MM.1S (cell line): ENCODE results near the gene ACKR2.

Experiments used
- EZH2phosphoT487 ChIP-seq: fragments of 300-600 bp; sonication (generic); IDR thresholded peaks from 2 replicates; pipeline ENCODE4 v1.6.1; 2018; ENCODE audit warnings: antibody characterized with exemption, low read length
- TF ChIP-seq, protein P1 (sequence below): fragments of 300-600 bp; sonication (generic); IDR thresholded peaks from 2 replicates; pipeline ENCODE4 v1.5.1; 2016; ENCODE audit warnings: antibody characterized with exemption, low read length, mixed read lengths

DNA sequence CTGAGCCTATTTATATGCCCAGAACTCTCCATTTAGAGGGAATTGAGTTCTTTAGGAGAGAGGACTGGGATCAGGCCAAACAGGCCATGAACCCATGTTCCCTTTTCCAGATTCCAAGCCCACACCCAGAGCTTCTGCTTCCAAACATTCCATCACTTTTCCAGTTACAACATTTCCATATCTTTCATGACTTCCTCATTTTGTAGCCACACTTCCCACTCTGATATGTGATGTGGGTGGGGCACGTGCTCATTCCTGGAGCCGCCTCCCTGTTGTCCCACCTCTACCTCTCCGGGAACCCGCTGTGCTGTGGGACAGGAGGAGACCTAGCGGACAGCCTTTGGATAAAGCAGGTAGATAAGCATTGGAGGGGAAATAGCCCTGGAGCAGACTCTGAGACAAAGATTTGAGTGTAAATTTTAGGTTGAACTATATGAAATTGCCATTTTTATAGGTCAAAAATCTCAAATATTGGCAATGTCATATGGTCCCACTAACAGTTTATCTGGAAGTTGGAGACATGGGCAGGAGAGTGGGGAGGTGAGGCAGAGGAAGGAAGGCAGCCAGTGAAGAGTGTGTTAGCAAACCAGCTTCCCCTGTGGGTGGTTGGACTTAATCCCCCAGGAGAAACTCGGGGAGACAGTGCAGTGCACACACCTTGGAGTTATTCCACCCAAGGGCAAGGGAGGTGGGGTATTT lies 34.6 kb downstream of the ACKR2 start:
- TF ChIP-seq, protein P1, sequence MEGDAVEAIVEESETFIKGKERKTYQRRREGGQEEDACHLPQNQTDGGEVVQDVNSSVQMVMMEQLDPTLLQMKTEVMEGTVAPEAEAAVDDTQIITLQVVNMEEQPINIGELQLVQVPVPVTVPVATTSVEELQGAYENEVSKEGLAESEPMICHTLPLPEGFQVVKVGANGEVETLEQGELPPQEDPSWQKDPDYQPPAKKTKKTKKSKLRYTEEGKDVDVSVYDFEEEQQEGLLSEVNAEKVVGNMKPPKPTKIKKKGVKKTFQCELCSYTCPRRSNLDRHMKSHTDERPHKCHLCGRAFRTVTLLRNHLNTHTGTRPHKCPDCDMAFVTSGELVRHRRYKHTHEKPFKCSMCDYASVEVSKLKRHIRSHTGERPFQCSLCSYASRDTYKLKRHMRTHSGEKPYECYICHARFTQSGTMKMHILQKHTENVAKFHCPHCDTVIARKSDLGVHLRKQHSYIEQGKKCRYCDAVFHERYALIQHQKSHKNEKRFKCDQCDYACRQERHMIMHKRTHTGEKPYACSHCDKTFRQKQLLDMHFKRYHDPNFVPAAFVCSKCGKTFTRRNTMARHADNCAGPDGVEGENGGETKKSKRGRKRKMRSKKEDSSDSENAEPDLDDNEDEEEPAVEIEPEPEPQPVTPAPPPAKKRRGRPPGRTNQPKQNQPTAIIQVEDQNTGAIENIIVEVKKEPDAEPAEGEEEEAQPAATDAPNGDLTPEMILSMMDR: no peak
- TF ChIP-seq EZH2phosphoT487: no peak
